Ecto neural progenitor cell (in vitro differentiated cells): ENCODE data around the gene NFE2L1.

Experiments used
- DNase-seq: peaks from one replicate; pipeline ENCODE4 v3.0.0-alpha.2; 2018; ENCODE audit warnings: low spot score

The NFE2L1 gene

DNA sequence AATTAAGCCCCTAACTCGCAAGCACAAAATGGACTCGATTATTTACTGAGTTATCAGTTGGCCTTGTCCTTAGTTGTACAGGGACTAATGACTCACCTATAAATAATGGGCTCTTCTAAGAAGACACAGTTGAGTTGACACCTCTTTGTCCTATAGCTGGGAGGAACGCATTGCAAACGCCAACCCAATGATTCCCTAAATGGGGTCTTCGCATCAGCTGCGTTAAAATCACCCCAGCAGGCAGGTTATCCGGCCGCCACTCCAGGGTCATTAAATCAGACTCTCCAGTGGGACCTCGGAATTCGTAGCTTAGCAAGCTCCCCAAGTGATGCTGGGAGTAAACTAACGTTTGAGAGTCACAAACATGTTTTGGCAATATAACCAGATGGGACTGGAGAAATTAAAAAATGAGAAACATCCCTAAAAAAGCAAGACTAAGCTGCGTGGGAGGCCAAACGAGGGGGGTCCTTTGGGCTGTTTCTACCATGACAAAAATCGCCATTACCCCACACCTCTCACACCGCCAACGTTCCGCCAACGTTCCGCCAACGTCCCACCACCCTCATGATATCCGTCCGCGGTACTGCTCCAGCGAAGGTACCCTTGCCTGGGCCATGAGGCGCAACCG lies 932 bp upstream of the NFE2L1 start:
- peak; percentile 54 for DNase-seq

DNA sequence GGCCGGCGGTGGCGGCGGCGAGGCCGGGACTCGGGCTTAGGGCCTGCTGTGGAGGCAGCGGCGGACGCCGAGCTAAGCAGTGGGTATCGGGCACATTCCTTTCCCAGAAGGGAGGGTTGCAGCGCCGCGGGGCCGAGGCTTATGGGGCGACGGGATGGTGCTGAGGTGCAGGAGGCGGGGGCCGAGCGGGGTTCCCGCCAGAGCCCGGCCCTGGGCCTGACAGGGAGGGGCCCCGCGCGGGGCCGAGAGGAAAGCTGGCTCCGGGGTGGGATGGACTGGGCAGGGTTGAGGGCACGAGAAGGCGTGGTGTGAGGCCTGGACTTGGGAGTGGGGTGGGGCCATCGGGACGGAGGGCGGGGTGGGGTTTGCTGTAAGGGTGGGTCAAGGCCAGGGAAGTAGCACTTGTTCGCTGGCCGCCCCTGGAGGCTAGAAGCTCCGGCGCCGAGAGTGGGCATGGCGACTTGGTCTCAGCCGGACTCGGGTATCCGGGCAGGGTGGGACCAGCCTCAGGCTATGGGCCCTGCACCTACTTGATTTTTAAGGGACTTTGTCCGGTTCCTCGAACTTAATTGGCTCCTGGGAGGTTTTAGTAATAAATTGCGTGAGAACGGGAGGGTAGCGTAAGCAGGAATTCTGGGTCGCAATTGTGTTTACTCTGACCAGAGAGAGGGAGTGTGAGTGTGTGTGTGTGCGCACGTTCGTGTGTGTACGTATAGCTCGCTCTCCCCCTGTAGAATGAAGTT lies 396 bp downstream of the NFE2L1 start:
- DNase-seq, result no peak

DNA sequence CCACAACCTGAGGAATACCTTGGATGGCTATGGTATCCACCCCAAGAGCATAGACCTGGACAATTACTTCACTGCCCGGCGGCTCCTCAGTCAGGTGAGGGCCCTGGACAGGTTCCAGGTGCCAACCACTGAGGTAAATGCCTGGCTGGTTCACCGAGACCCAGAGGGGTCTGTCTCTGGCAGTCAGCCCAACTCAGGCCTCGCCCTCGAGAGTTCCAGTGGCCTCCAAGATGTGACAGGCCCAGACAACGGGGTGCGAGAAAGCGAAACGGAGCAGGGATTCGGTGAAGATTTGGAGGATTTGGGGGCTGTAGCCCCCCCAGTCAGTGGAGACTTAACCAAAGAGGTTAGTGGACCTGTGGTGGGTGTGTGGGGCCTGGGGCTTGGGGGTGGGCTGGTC lies 3.1 kb downstream of the NFE2L1 start:
- peak; percentile 46 for DNase-seq

DNA sequence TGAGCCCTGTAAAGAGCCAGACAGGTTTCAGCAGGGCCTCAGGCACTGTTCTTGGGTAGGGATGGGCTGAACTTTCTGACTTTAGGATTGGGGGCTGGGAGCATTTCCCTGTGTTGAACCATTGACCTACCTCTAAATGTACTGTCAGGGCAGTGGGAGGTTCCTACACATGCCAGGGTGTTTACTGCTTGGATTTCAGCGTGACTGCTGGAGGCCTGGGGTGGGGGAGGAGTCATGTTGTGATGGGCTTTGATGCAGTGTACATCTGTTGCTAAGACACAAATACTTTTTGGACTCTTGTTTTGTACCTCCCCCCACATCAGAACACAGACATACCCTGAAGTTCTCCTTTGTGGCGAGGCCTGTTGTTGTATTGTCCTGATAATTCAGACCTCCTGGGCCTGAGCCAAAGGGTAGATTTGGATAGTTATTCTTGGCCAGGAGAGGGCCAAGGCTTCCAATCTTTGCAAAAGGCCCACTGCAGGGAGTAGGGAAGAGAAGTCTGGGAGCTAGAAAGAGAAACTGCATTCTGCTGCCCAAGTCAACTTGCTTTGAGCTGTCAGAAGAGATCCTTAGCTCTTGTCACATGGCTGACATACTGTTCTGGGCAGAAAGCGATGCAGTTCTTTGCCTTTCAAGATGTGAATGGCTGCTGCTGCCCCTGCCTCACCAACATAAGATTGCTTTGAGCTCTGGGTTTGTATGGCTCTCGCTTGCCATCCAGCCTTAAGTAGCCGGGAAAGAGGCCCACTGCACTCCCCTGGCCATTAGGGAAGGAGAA lies 3.7 kb downstream of the NFE2L1 start:
- peak; percentile 50 for DNase-seq

DNA sequence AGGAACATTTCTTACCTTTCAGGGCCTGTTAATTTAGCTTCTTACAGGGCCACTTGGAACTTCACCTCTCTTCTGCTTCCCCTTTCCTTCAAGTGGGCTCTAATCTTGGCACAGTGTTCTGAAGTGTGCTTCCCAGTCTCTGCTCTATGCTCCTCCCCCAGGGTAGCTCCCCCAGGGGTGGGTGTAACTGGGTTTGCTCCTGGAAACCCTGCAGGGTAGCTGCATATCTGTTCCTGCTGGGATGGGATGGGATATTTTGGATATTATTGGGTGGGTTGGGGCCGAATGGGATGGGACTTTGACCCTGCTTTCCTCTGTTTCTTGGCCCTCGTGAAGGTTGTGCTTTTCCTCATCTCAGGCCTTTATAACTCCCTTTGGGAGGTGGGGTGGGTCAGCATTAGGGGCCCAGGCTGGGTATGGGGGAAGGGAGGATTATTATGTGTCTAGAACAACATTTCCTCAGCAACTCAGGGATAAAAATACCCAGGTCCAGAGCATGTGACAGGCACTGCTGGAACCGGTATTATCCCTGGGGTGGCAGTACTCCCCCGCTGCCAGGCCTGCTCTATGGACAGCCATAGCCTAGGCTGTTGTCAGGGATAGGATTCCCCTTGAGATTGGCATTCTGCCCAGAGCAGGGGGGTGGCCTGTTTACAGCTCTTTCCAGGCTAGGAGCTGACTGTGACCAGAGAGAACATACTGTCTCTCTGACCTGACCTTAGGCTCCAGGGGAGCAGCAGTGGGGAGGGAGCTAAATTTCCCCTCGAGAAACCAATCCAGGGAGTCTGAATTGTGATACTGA lies 5.0 kb downstream of the NFE2L1 start:
- DNase-seq, result peak; percentile 52

DNA sequence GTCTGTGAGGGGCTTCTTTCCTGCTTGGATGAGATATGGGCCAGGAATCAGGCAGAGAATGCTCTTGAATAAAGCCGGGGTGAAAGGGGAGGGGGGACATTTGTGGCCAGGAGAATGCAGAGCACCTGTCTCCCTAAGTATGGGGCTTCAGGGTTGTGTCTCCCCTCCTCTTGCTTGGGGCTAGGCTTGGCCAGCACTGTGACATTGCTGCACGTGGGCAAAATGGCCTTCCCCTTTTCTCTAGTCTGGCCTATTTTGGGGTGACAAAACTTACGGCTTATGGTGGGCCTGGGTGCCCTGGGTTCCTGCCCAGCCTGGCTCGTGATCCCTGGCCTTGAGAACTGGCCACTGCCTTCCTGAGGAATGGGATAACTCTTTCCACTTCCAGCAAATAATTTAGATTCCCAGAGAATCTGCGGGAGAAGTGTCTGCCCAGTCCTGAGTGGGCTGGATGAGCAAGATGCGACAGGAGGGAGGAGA lies 5.6 kb downstream of the NFE2L1 start:
- no peak for DNase-seq

DNA sequence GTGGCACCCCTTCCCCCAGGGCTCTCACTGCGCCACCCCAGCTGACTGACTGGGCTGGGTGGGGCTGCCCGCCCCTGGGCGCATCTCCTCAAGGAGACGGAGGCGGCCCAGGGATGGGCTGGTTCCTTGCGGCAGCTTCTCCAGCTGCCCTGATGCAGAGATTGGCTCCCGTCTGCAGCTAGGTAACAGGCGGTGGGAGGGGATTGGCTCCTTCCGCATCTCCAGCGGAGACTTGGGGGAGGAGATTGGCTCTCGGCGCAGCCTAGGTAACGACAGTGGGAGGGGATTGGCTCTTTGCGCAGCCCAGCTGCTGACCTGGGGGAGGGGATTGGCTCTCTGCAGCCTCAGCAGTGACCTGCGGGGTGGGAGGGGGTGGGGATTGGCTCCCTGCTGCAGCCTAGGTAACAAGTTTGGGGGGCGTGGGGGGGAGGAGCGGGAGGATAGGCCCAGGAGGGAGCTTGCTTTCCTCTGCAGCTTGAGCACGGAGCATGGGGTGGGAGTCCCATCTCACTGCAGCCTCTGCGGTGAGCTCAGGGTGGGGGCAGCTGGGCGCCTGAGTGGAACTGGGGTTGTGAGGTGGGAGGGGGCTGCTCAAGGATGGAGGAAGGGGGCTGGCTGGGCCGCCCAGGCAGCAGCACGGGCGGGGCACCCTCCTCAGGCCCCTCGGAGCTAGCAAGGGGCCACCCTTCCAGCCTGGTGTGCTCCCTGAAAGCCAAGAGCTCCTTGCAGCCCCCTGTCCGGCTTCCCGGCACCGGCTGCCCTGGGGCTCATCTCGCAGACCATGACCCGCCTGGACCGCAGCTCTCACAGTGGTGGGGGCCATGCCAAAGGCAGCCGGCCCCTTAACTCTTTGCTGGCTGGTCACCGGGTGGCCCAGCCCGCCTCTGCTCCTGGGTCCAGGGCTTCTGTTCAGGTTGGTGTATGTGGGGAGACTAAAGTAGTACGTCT lies 6.4 kb downstream of the NFE2L1 start:
- peak; percentile 99 for DNase-seq

DNA sequence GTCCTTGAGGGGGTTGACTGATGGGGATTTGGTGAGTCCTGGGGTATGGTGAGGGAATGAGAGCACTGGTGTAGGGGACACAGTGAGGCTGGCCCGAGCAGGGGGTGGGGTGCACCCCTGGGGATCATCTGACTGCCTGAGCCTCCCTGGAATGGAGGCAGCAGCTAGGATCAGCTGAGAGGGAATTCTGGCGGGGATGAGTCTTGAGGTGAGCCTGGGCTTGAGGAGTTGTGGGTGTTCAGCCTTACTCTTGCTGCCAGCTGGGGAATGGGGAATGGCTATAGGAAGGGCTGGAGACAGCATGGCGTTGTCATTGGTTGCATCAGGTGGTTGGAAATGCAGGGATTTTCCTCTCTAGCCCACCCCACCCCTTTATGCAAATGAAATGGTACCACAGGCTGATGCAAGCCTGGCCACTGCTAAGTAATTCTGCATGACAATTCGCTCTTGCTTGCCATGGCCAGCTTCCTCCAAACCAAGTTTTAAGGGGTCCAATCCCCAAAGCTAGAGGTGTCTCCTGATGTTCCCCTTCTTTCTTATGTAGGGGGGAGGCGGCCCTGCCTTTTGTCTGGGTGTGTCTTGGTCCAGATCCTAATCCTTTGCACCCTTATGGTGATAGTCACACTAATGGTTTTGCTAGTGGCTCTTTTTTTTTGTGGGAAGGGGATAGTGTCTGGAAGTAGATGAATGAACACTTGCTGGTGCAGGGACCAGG lies 7.5 kb downstream of the NFE2L1 start:
- no peak for DNase-seq

DNA sequence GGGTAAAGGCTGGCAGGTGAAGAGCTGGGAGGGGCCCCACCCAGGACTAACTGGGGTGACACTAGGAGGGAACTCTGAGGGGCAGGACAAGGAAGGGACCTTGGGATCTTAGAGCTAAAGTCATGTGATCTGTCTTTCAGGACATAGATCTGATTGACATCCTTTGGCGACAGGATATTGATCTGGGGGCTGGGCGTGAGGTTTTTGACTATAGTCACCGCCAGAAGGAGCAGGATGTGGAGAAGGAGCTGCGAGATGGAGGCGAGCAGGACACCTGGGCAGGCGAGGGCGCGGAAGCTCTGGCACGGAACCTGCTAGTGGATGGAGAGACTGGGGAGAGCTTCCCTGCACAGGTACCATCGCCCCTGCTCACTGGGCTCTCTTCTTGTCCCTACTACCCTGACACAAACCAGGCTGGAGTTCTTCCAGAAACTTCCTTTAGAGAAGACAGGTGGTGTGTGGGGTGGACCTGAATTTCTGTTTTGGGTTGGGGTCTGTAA lies 8.1 kb downstream of the NFE2L1 start:
- DNase-seq, result no peak

DNA sequence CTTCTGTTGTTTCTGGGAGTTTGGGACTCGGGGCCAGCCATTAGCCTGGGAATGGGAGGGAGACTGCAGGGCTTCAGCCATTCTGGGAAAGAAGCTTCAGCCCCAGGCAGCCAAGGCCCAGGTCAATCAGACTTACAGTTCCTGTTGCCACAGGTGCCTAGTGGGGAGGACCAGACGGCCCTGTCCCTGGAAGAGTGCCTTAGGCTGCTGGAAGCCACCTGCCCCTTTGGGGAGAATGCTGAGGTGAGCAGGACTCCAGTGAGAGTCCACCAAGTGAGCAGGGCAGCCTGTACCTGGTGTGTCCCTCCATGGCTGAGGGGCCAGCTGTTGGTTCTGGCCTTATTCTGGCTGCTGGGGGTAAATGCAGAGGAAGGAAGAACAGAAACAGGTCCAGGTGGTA lies 8.7 kb downstream of the NFE2L1 start:
- no peak for DNase-seq

DNA sequence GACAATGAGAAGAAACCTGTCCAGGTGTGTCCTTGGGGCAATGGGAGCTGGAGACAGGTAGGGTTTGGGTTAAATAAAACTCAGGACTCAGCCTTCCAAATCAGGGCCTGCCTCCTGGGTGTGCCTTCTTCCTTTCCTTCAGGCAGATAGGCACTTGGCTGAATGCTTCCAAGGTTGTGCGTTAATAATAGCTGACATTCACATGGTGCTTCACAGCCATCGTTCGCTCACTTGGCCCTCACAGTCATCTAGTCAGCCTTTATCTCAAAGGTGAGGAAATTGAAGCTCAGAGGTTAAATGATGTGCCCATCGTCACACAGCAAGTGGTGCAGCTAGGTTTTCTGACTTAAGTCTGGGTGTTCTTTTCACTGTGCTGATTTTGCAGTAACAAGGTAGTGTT lies 9.5 kb downstream of the NFE2L1 start:
- DNase-seq, result no peak

DNA sequence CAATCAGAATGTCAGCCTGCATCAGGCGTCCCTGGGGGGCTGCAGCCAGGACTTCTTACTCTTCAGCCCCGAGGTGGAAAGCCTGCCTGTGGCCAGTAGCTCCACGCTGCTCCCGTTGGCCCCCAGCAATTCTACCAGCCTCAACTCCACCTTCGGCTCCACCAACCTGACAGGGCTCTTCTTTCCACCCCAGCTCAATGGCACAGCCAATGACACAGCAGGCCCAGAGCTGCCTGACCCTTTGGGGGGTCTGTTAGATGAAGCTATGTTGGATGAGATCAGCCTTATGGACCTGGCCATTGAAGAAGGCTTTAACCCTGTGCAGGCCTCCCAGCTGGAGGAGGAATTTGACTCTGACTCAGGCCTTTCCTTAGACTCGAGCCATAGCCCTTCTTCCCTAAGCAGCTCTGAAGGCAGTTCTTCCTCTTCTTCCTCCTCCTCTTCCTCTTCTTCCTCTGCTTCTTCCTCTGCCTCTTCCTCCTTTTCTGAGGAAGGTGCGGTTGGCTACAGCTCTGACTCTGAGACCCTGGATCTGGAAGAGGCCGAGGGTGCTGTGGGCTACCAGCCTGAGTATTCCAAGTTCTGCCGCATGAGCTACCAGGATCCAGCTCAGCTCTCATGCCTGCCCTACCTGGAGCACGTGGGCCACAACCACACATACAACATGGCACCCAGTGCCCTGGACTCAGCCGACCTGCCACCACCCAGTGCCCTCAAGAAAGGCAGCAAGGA lies 10.4 kb downstream of the NFE2L1 start:
- DNase-seq, result no peak

DNA sequence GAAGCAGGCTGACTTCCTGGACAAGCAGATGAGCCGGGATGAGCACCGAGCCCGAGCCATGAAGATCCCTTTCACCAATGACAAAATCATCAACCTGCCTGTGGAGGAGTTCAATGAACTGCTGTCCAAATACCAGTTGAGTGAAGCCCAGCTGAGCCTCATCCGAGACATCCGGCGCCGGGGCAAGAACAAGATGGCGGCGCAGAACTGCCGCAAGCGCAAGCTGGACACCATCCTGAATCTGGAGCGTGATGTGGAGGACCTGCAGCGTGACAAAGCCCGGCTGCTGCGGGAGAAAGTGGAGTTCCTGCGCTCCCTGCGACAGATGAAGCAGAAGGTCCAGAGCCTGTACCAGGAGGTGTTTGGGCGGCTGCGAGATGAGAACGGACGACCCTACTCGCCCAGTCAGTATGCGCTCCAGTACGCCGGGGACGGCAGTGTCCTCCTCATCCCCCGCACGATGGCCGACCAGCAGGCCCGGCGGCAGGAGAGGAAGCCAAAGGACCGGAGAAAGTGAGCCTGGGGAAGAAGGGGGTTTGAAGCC lies 11.0 kb downstream of the NFE2L1 start:
- no peak for DNase-seq

DNA sequence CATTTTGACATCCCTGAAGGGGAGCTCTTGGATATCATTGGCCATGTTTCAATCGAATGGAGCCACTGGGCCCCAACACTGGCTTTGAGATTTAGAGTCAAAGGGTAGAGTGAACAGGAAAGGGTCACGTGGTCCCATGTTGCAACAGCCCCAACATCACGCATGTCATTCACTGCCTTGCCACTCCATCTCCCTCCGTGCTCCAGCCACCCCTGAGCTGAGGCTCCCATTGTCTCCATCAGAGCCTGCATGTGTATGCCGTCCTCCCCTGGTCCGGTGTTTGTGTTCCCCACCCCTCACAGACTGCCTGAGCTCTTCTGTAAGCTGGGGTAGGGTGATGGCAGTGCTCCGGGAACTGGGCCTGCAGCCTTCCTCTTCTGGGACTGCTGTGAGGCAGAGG lies 12.1 kb downstream of the NFE2L1 start:
- no peak for DNase-seq

DNA sequence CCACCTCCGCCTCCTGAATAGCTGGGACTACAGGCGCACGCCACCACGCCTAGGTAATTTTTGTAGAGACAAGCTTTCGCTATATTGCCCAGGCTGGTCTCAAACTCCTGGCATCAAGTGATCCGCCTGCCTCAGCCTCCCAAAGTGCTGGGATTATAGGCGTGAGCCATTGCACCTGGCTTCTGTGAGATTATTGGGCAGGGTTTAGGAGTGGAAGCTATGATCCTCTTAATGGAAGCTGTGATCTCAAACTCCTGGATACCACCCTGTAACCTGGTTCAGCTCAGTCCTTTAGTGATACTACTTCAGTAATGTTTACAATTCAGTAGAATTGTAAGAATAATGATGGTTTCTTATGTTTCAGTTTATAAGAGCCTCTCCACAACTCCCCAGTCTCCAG lies 14.1 kb downstream of the NFE2L1 start:
- DNase-seq, result no peak

DNA sequence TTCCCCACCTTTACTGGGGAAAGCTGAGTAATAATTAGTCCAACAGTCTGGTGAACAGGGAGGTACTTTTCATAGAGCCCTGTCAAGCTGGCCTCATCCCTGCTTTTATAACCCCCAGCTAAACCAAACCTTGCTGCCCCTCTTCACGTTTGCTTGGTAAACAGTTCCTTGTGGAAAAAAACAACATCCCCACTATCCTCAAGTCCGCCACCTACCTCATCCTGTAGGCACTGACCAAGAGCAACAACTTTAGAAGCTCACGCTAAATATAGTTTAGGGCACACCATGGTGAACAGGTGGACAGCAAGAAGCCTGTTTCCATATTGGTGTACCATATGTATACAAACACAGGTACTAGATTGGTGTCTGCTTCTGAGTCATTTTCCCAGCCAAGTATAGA lies 16.5 kb downstream of the NFE2L1 start:
- DNase-seq, result no peak

DNA sequence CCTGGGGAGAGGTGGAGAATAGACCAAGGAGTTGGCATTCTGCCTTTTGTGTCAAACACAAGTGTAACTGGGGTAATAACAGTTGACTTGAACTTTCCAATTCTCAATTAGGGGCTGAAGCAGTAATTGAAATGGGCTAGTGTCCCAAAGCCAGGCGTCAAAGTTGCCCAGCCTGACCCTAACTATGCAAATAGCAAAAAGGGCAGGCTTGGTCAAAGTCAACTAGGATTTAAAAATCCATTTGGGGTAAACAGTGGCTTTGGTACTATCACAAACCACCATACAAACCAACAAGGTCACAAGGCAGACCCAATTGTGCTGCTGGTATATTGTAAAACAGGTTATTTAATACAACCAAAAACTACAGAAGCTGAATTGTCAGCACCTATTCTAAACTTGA lies 18.0 kb downstream of the NFE2L1 start:
- no peak for DNase-seq

DNA sequence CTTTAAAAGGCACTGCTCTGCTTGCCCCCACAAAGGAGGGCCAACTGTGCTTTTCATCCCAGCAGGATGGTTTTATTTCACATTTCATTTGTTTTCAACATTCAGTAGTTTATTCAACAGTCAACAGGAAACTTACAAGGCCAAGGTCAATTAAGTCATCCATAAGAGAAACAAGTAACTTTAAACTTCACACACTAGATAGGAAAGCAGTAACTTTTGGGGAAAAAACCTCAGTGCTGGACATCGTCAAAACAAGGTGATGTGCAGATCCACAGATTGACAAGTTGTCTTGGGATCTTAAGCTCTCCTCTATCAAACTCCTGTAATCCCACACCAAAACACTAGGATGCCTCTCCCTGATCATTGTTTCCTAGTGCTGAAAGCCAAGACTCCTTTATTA lies 18.5 kb downstream of the NFE2L1 start:
- DNase-seq, result no peak

DNA sequence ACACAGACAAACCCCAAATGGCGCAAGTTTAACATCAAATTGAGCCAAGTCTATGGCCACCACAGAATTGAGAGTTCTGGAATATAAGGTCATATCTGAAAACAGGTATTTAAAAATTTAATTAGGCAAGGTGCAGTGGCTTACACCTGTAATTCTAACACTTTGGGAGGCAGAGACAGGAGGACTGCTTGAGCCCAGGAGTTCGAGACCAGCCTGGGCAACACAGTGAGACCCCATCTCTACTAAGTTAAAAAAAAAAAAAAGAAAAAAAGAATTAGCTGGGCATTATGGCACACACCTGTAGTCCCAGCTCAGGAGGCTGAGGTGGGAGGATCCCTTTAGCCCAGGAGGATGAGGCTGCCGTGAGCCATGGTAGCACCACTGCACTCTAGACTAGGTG lies 19.1 kb downstream of the NFE2L1 start:
- no peak for DNase-seq
